NCI-H128 (cell line): ENCODE data around the gene SFT2D2.

Experiments used
- DNase-seq: peaks from one replicate; lab custom pipeline; 2025; ENCODE audit not compliant: unreplicated experiment; lab: John Stamatoyannopoulos, UW

Gene SFT2D2

GRCh38 chr1:168264296-168264695, 38.5 kb downstream of the SFT2D2 start:
- DNase-seq = no peak

GRCh38 chr1:168265596-168265995, 39.8 kb downstream of the SFT2D2 start:
- no peak for DNase-seq

GRCh38 chr1:168266644-168267186, 40.9 kb downstream of the SFT2D2 start:
- no peak for DNase-seq

GRCh38 chr1:168271636-168272035, 45.8 kb downstream of the SFT2D2 start:
- no peak for DNase-seq

- no peak for DNase-seq
Measured at GRCh38 chr1:168273575-168273974, 47.8 kb downstream of the SFT2D2 start.

GRCh38 chr1:168279253-168279652, 53.4 kb downstream of the SFT2D2 start:
- DNase-seq = no peak

- no peak for DNase-seq
Measured at GRCh38 chr1:168280296-168280927, 54.6 kb downstream of the SFT2D2 start, which contains the start of gene TBX19. Gene TBX19 (plus strand): TSS chr1:168280877. CDS start chr1:168281091, 214 bp downstream.

GRCh38 chr1:168281603-168282325, 56.0 kb downstream of the SFT2D2 start:
- no peak for DNase-seq

- no peak for DNase-seq
Measured at GRCh38 chr1:168285521-168285790, 59.7 kb downstream of the SFT2D2 start.

GRCh38 chr1:168285971-168286927, 60.4 kb downstream of the SFT2D2 start:
- no peak for DNase-seq

GRCh38 chr1:168287237-168287664, 61.4 kb downstream of the SFT2D2 start:
- DNase-seq = no peak

- DNase-seq = no peak
Measured at GRCh38 chr1:168288311-168289052, 62.7 kb downstream of the SFT2D2 start.

- DNase-seq = no peak
Measured at GRCh38 chr1:168291222-168291837, 65.5 kb downstream of the SFT2D2 start.

GRCh38 chr1:168293356-168293755, 67.6 kb downstream of the SFT2D2 start:
- no peak for DNase-seq

GRCh38 chr1:168295411-168296114, 69.8 kb downstream of the SFT2D2 start:
- DNase-seq = no peak

GRCh38 chr1:168297019-168297730, 71.4 kb downstream of the SFT2D2 start:
- DNase-seq = no peak

- DNase-seq = no peak
Measured at GRCh38 chr1:168298446-168298845, 72.6 kb downstream of the SFT2D2 start.

GRCh38 chr1:168300626-168301025, 74.8 kb downstream of the SFT2D2 start:
- DNase-seq = no peak
